ENCODE data around the gene C1QC.
"Not testable (repeated sequence)": the region's sequence is repeated elsewhere in the genome, so short reads cannot be mapped to it uniquely, and the experiment has no call there.

The C1QC gene

GRCh38 chr1:22651941-22652856 is 8.8 kb downstream of the C1QC start:
- no peak for DNase-seq

- DNase-seq, result no peak
Observed at GRCh38 chr1:22652881-22653316, 9.5 kb downstream of the C1QC start, which contains the start of gene C1QB. Gene C1QB, plus strand, starts transcription at chr1:22653236. Its CDS starts 6,227 bp downstream, at chr1:22659463.

GRCh38 chr1:22654692-22655091 is 11.3 kb downstream of the C1QC start:
- DNase-seq, result no peak

DNA sequence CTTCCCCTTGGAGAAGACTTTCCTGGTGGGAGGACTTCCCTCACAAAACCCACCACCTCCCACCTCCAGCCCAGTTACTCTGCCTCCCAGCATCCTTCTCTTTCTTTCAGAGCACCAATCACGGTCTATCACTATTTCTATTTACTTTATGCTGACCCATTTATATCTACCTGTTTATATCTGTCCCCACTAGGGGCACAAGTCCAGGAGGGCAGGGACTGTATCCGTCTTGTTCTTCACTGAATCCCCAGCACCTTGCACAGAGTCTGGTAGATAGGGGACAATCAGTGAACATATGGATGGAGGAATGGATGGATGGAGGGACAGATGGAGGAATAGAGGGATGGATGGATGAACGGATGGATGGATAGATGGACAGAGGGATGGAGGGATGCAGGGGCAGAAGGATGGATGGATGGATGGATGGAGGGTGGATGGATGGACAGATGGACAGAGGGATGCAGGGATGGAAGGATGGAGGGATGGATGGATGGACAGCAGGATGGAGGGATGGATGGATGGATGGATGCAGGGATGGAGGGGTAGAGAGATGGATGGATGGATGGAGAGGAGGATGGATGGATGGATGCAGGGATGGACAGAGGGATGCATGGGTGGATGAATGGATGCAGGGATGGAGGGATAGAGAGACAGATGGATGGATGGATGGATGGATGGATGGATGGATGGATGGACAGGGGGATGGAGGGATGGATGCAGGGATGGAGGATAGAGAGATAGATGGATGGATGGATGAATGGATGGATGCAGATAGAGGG is 15.1 kb downstream of the C1QC start:
- no peak for DNase-seq

- DNase-seq, result no peak
Observed at GRCh38 chr1:22660716-22661241, 17.3 kb downstream of the C1QC start.

DNA sequence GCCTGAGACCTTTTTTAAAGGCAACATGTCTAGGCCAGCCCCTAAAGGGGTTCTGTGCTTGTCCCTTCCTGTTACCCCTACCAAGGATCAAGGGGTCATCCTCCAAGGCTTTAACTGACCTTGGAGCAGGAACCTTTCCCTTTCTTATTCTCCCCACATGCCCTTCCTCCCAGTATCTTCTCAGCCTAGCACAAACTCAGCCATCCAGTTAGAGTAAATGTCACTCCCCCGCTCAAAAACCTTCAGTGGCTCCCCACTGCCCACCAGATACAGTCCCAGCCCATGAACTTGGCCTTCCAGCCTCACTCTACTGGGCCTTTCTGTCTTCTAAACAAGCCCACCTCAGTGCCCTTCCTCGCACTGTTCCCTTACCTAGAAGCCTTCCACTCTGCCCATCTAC is 18.4 kb downstream of the C1QC start:
- no peak for DNase-seq

GRCh38 chr1:22662318-22662717 is 18.9 kb downstream of the C1QC start:
- DNase-seq, result no peak

GRCh38 chr1:22662986-22663408 is 19.6 kb downstream of the C1QC start:
- no peak for DNase-seq

DNA sequence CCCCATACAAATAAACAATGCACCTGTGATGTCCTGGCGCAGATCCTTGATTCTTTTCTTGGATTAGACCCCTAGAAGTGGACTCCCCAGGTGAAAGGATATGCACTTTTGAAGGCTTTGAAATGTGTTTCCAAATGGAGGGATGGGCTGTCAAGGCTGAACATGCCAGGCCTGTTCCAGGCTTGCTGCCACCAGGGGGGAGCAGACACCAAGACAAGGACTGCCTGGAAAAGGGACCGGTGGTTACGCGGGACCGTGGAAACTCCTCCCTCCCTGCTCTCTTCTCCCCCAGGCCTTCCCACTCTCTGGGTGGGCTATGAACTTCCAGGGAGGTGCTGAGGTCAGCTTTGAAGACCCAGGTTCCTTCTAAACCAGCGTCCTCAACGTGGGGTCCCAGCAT is 22.3 kb downstream of the C1QC start:
- peak; percentile 62 for DNase-seq

- no peak for DNase-seq
Observed at GRCh38 chr1:22666412-22666811, 23.0 kb downstream of the C1QC start.

DNA sequence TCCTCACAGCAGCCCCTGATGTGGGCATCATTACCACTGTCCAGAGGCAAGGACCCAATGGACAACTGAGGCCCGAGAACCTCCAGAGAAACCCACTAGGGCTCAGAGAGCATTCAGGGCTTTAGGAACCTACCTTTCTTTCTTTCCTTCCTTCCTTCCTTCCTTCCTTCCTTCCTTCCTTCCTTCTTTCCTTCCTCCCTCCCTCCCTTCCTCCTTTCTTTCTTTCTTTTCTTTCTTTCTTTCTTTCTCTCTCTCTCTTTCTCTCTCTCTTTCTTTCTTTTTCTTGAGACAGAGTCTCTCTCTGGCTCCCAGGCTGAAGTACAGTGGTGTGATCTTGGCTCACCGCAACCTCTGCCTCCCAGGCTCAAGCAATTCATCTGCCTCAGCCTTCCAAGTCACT is 25.4 kb downstream of the C1QC start:
- DNase-seq, result not testable (repeated sequence)

DNA sequence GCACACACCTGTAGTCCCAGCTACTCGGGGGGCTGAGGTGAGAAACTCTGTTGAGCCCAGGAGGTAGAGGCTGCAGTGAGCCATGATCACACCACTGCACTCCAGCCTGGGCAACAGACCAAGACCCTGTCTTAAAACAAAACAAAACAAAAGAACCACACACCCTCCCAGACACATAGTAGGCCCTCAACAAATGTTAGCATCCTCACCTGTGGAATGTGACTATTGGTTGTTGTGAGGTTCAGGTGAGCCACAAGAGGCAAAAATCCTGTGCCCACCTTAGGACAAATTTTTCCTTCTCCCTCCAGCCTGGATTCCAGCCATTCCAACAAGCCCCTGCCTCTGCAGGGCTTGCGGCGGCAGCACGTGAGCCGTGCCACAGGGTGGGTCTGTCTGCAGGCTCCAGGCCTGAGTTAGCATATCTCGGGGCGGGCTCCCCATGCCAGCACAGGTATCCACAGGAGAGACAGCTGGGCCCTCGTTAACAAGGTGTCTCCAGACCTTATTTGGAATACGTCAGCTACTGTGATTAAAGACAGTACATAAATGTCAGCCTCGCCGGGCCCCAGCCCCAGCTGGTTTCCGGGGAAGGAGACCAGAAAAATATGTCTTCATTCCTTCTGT is 27.0 kb downstream of the C1QC start:
- no peak for DNase-seq

DNA sequence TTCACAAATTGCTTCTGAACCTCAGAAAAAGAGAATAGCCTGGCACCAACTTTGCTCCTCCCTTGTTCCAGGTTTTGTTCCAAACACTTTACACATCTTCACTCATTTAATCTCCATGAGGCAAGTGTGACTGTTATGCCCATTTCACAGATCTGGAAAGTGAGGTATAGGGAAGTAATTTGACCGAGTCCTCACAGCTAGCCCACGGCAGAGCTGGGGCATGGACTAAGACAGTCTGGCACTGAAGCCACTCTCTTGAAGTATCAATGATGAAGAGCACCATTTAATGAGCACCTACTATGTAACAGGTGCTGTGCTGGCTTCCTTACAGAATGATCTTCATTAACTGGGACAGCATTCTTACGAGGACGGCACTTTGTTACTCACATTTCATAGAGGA is 28.6 kb downstream of the C1QC start:
- DNase-seq, result no peak

GRCh38 chr1:22673486-22674409 is 30.3 kb downstream of the C1QC start:
- peak; percentile 70 for DNase-seq

GRCh38 chr1:22674410-22674749 is 30.9 kb downstream of the C1QC start:
- DNase-seq, result no peak

DNA sequence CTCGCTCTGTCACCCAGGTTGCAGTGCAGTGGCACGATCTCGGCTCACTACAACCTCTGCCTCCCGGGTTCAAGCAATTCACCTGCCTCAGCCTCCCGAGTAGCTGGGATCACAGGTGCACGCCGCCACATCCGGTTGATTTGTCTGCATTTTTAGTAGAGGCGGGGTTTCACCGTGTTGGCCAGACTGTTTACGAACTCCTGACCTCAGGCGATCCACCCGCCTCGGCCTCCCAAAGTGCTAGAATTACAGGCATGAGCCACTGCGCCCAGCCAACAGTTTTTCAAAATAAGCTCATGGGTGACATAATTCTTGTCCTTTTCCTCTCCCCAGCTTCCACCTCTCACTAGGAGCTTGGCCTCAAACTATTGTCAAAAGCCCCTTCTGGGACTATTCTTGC is 32.7 kb downstream of the C1QC start:
- not testable (repeated sequence) for DNase-seq

DNA sequence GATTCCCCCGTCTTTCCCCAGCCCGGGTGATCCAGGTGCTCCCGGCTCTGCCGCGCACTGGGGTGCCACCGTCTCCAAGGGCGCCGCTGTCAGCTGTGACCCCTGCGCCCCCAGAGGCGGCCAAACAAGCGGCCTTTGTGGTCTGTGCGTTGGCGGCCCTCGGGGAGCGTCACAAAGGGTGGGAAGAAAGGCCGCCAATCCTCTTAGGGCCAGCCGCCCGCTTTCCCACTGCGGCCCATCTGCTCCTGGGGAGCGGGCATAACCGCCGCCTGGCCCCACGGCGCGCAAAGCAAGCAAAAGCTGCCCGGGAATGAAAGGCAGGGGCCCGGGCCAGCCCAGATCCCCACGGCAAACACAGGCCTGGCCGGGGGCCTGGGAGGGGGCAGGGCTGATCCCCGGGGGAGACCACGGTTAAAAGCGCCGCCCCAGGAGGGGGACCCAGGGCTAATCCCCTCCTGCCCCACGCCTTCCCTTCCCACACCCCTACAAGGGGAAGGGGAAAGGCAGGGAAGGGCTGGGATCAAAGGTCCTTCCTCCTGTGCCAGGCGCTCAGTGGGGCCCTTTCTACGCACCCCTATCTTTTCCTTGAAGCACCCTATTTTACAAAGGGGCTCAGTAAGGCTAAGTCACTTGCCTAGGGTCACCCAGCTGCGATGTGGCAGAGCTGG is 33.6 kb downstream of the C1QC start:
- no peak for DNase-seq

- peak; percentile 73 for DNase-seq
Observed at GRCh38 chr1:22677931-22678896, 34.8 kb downstream of the C1QC start.

GRCh38 chr1:22680726-22681125 is 37.3 kb downstream of the C1QC start:
- no peak for DNase-seq
